ENCODE data around the gene TLX2. TPM values are rescaled to one million over a fixed set of nuclear protein-coding genes. Genes with fewer than 3 reads are reported as not detected.

The TLX2 gene
- total and polyA plus RNA-seq, 4 donors: not detected

DNA sequence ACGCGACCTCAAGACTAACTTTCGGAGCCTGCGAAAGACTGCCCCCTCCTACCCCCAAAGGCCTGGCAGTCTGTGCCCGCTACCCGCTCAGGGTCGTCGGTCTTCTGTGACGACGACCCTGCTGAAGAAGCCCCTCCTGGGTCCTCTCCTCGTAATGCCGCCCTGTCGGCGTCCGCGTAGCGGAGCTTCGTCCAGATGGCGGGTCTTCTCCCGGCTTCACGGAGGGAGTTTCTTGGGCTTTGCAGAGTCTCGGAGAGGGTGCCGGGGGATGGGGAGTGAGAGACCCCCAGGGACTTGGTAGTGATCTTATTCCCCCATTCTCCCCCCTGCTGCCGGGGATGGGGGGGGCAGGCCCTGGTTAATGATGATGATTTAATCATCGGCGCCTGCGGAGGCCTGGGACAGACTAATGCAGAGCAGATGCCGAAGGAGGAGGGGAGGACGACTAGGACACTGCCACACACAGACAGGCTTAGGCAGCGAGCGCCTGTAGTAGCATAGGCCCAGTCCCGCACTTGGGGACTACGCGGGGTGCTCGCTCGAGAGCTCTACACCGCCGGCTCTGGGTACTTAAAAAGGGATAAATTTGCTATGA lies 6.2 kb upstream of the TLX2 start:
- H3K9ac ChIP-seq (ENCODE audit: low read depth in 1 of 2, low read length in 2 of 2): peak overlapping the region; percentile 53 to 91
- peaks cover 11 to 47% (median 34%) of the 10 kb centered on the region in 4 donors for H3K4me1 ChIP-seq (ENCODE audit: control insufficient read depth in 4 of 4, insufficient read depth in 4 of 4, low read length in 3 of 4)
- H3K9me3 ChIP-seq (ENCODE audit: control insufficient read depth in 4 of 4, low read length in 3 of 4): no peaks in the 10 kb centered on the region
- TF ChIP-seq EGR1 (IDR thresholded peaks at IDR 0.05; ENCODE audit: low read depth in 2 of 2) (no peak), NR2F2 (IDR thresholded peaks at IDR 0.05) (no peak), HNF4A (conservative IDR thresholded peaks at IDR 0.05) (no peak), YY1 (IDR thresholded peaks at IDR 0.05) (no peak), FOXA1 (IDR thresholded peaks at IDR 0.05) (no peak), HNF4G (IDR thresholded peaks at IDR 0.05) (no peak), RXRA (IDR thresholded peaks at IDR 0.05) (no peak), JUND (IDR thresholded peaks at IDR 0.05) (no peak), FOXA2 (IDR thresholded peaks at IDR 0.05) (no peak), RAD21 (IDR thresholded peaks at IDR 0.05) (no peak), TAF1 (conservative IDR thresholded peaks at IDR 0.05) (no peak), SP1 (IDR thresholded peaks at IDR 0.05) (no peak)
- TF ChIP-seq, protein P1, sequence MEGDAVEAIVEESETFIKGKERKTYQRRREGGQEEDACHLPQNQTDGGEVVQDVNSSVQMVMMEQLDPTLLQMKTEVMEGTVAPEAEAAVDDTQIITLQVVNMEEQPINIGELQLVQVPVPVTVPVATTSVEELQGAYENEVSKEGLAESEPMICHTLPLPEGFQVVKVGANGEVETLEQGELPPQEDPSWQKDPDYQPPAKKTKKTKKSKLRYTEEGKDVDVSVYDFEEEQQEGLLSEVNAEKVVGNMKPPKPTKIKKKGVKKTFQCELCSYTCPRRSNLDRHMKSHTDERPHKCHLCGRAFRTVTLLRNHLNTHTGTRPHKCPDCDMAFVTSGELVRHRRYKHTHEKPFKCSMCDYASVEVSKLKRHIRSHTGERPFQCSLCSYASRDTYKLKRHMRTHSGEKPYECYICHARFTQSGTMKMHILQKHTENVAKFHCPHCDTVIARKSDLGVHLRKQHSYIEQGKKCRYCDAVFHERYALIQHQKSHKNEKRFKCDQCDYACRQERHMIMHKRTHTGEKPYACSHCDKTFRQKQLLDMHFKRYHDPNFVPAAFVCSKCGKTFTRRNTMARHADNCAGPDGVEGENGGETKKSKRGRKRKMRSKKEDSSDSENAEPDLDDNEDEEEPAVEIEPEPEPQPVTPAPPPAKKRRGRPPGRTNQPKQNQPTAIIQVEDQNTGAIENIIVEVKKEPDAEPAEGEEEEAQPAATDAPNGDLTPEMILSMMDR (IDR thresholded peaks at IDR 0.05; ENCODE audit: low read depth, low read length, missing input control): no peak
- TF ChIP-seq, protein P2, sequence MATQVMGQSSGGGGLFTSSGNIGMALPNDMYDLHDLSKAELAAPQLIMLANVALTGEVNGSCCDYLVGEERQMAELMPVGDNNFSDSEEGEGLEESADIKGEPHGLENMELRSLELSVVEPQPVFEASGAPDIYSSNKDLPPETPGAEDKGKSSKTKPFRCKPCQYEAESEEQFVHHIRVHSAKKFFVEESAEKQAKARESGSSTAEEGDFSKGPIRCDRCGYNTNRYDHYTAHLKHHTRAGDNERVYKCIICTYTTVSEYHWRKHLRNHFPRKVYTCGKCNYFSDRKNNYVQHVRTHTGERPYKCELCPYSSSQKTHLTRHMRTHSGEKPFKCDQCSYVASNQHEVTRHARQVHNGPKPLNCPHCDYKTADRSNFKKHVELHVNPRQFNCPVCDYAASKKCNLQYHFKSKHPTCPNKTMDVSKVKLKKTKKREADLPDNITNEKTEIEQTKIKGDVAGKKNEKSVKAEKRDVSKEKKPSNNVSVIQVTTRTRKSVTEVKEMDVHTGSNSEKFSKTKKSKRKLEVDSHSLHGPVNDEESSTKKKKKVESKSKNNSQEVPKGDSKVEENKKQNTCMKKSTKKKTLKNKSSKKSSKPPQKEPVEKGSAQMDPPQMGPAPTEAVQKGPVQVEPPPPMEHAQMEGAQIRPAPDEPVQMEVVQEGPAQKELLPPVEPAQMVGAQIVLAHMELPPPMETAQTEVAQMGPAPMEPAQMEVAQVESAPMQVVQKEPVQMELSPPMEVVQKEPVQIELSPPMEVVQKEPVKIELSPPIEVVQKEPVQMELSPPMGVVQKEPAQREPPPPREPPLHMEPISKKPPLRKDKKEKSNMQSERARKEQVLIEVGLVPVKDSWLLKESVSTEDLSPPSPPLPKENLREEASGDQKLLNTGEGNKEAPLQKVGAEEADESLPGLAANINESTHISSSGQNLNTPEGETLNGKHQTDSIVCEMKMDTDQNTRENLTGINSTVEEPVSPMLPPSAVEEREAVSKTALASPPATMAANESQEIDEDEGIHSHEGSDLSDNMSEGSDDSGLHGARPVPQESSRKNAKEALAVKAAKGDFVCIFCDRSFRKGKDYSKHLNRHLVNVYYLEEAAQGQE (IDR thresholded peaks at IDR 0.05): no peak
- TF ChIP-seq, protein P3, sequence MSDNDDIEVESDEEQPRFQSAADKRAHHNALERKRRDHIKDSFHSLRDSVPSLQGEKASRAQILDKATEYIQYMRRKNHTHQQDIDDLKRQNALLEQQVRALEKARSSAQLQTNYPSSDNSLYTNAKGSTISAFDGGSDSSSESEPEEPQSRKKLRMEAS (IDR thresholded peaks at IDR 0.05): no peak
- TF ChIP-seq, protein P4, sequence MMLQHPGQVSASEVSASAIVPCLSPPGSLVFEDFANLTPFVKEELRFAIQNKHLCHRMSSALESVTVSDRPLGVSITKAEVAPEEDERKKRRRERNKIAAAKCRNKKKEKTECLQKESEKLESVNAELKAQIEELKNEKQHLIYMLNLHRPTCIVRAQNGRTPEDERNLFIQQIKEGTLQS (IDR thresholded peaks at IDR 0.05): no peak
- no peak for DNase-seq (ENCODE audit: low spot score)
- H3K27me3 ChIP-seq (ENCODE audit: control insufficient read depth in 4 of 4, insufficient read depth in 4 of 4, low read length in 3 of 4): peaks cover 0 to 16% (median 2%) of the 10 kb centered on the region in 4 donors
- H3K4me3 ChIP-seq (ENCODE audit: low read depth in 1 of 3, low read length in 3 of 3): peak overlapping the region; percentile 70 to 92 (median 90)
- H3K27ac ChIP-seq (ENCODE audit: low read depth in 1 of 2, low read length in 2 of 2): peak overlapping the region; percentile 99
- peaks cover 0 to 6% (median 4%) of the 10 kb centered on the region in 4 donors for H3K36me3 ChIP-seq (ENCODE audit: control insufficient read depth in 4 of 4, insufficient read depth in 3 of 4, low read depth in 1 of 4, low read length in 3 of 4)
- 17% methylated on average over 38 of the region's 38 CpGs for WGBS

DNA sequence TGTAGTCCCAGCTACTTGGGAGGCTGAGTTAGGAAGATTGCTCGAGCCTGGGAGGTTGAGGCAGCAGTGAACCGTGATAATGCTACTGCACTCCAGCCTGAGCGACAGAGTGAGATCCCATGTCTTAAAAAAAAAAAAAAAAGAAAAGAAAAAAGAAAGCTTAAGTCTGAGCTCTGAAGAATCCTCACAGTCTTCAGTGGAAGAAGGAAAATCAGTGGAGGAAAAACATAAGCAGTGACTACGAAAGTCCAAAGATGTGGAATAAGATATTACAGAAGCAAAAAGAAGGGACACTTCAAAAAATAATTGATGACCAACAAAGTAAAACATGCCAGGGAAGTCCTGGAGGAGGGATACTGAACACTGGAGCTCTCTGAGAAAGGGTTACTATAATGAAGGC lies 4.0 kb upstream of the TLX2 start:
- H3K36me3 ChIP-seq (ENCODE audit: control insufficient read depth in 4 of 4, insufficient read depth in 3 of 4, low read depth in 1 of 4, low read length in 3 of 4): peaks cover 0 to 6% (median 2%) of the 10 kb centered on the region in 4 donors
- DNase-seq (ENCODE audit: low spot score): no peak
- WGBS: 80% methylated on average over 4 of the region's 4 CpGs
- no peak overlapping the region for H3K4me3 ChIP-seq (ENCODE audit: low read depth in 1 of 3, low read length in 3 of 3)
- peaks cover 4 to 20% (median 9%) of the 10 kb centered on the region in 4 donors for H3K27me3 ChIP-seq (ENCODE audit: control insufficient read depth in 4 of 4, insufficient read depth in 4 of 4, low read length in 3 of 4)
- H3K9me3 ChIP-seq (ENCODE audit: control insufficient read depth in 4 of 4, low read length in 3 of 4): no peaks in the 10 kb centered on the region
- peaks cover 9 to 29% (median 20%) of the 10 kb centered on the region in 4 donors for H3K4me1 ChIP-seq (ENCODE audit: control insufficient read depth in 4 of 4, insufficient read depth in 4 of 4, low read length in 3 of 4)
- H3K27ac ChIP-seq (ENCODE audit: low read depth in 1 of 2, low read length in 2 of 2): no peak overlapping the region
- no peak overlapping the region for H3K9ac ChIP-seq (ENCODE audit: low read depth in 1 of 2, low read length in 2 of 2)
- no peak for TF ChIP-seq FOXA1 (IDR thresholded peaks at IDR 0.05)
- no peak for TF ChIP-seq JUND (IDR thresholded peaks at IDR 0.05)
- TF ChIP-seq HNF4A (conservative IDR thresholded peaks at IDR 0.05): no peak
- no peak for TF ChIP-seq FOXA2 (IDR thresholded peaks at IDR 0.05)
- no peak for TF ChIP-seq RAD21 (IDR thresholded peaks at IDR 0.05)
- TF ChIP-seq, protein P4 (IDR thresholded peaks at IDR 0.05): no peak
- TF ChIP-seq HNF4G (IDR thresholded peaks at IDR 0.05): no peak
- no peak for TF ChIP-seq NR2F2 (IDR thresholded peaks at IDR 0.05)
- no peak for TF ChIP-seq YY1 (IDR thresholded peaks at IDR 0.05)
- TF ChIP-seq, protein P1 (IDR thresholded peaks at IDR 0.05; ENCODE audit: low read depth, low read length, missing input control): no peak
- no peak for TF ChIP-seq RXRA (IDR thresholded peaks at IDR 0.05)
- no peak for TF ChIP-seq ZBTB33 (IDR thresholded peaks at IDR 0.05)

Data from liver (tissue), 9 donors.